ENCODE results near the gene KCNJ11. TPM values are rescaled to one million over a fixed set of nuclear protein-coding genes. Genes with fewer than 3 reads are reported as not detected.
A peak's percentile ranks its signal among the peaks of the same experiment; 100 is the strongest.

KCNJ11 gene
- total RNA-seq, 2 donors from 2014 or later, result 0.32 TPM; not detected in 1

- ATAC-seq (replicated peaks), result peak; percentile 82
- no peaks in the 10 kb centered on the region for H3K36me3 Mint-ChIP-seq (ENCODE audit: low read depth)
- no peaks in the 10 kb centered on the region for H3K9me3 Mint-ChIP-seq
- H3K27me3 Mint-ChIP-seq, result no peaks in the 10 kb centered on the region
- no peaks in the 10 kb centered on the region for H3K4me1 Mint-ChIP-seq
- no peak overlapping the region for H3K27ac Mint-ChIP-seq
- H3K4me3 Mint-ChIP-seq, result peak overlapping the region; percentile 59
Measured at GRCh38 chr11:17389211-17389956, 925 bp upstream of the KCNJ11 start.

- H3K4me3 Mint-ChIP-seq, result peak overlapping the region; percentile 59
- no peaks in the 10 kb centered on the region for H3K9me3 Mint-ChIP-seq
- ATAC-seq (replicated peaks), result no peak
- H3K27ac Mint-ChIP-seq, result no peak overlapping the region
- no peaks in the 10 kb centered on the region for H3K4me1 Mint-ChIP-seq
- H3K27me3 Mint-ChIP-seq, result no peaks in the 10 kb centered on the region
- no peaks in the 10 kb centered on the region for H3K36me3 Mint-ChIP-seq (ENCODE audit: low read depth)
Measured at GRCh38 chr11:17387811-17388210, 648 bp downstream of the KCNJ11 start.

- Mint-ChIP-seq H3K27ac (no peak overlapping the region), H3K4me1 (no peaks in the 10 kb centered on the region), H3K4me3 (peak overlapping the region; percentile 59), H3K36me3 (ENCODE audit: low read depth) (no peaks in the 10 kb centered on the region), H3K9me3 (no peaks in the 10 kb centered on the region), H3K27me3 (no peaks in the 10 kb centered on the region)
- no peak for ATAC-seq (replicated peaks)
Measured at GRCh38 chr11:17387254-17387653, 1.2 kb downstream of the KCNJ11 start.

GRCh38 chr11:17386331-17387084 lies 2.0 kb downstream of the KCNJ11 start:
- Mint-ChIP-seq H3K27ac (no peak overlapping the region), H3K4me1 (no peaks in the 10 kb centered on the region), H3K36me3 (ENCODE audit: low read depth) (no peaks in the 10 kb centered on the region), H3K27me3 (no peaks in the 10 kb centered on the region), H3K4me3 (no peak overlapping the region), H3K9me3 (no peaks in the 10 kb centered on the region)
- ATAC-seq (replicated peaks), result peak; percentile 33

GRCh38 chr11:17385926-17386325 lies 2.5 kb downstream of the KCNJ11 start:
- Mint-ChIP-seq H3K4me1 (no peaks in the 10 kb centered on the region), H3K4me3 (no peak overlapping the region), H3K27ac (no peak overlapping the region), H3K9me3 (no peaks in the 10 kb centered on the region), H3K27me3 (no peaks in the 10 kb centered on the region), H3K36me3 (ENCODE audit: low read depth) (no peaks in the 10 kb centered on the region)
- no peak for ATAC-seq (replicated peaks)

GRCh38 chr11:17385492-17385891 lies 3.0 kb downstream of the KCNJ11 start:
- Mint-ChIP-seq H3K4me3 (no peak overlapping the region), H3K27ac (no peak overlapping the region), H3K27me3 (no peaks in the 10 kb centered on the region), H3K9me3 (no peaks in the 10 kb centered on the region), H3K4me1 (no peaks in the 10 kb centered on the region), H3K36me3 (ENCODE audit: low read depth) (no peaks in the 10 kb centered on the region)
- ATAC-seq (replicated peaks), result no peak

GRCh38 chr11:17384002-17384511 lies 4.4 kb downstream of the KCNJ11 start:
- H3K27ac Mint-ChIP-seq, result no peak overlapping the region

GRCh38 chr11:17383461-17383860 lies 5.0 kb downstream of the KCNJ11 start:
- no peak for ATAC-seq (replicated peaks)
- Mint-ChIP-seq H3K36me3 (ENCODE audit: low read depth) (no peaks in the 10 kb centered on the region), H3K9me3 (no peaks in the 10 kb centered on the region), H3K4me1 (no peaks in the 10 kb centered on the region), H3K27ac (no peak overlapping the region), H3K27me3 (no peaks in the 10 kb centered on the region), H3K4me3 (no peak overlapping the region)

More at GRCh38 chr11:17384002-17384511, 4.4 kb downstream of the KCNJ11 start:
- Mint-ChIP-seq H3K9me3 (no peaks in the 10 kb centered on the region), H3K36me3 (ENCODE audit: low read depth) (no peaks in the 10 kb centered on the region), H3K4me1 (no peaks in the 10 kb centered on the region), H3K27me3 (no peaks in the 10 kb centered on the region), H3K4me3 (no peak overlapping the region)
- peak; percentile 62 for ATAC-seq (replicated peaks)

GRCh38 chr11:17382046-17382728 lies 6.3 kb downstream of the KCNJ11 start:
- no peak for ATAC-seq (replicated peaks)
- Mint-ChIP-seq H3K27ac (no peak overlapping the region), H3K4me3 (no peak overlapping the region), H3K4me1 (no peaks in the 10 kb centered on the region), H3K36me3 (ENCODE audit: low read depth) (no peaks in the 10 kb centered on the region), H3K27me3 (no peaks in the 10 kb centered on the region), H3K9me3 (no peaks in the 10 kb centered on the region)

- Mint-ChIP-seq H3K4me1 (no peaks in the 10 kb centered on the region), H3K27me3 (no peaks in the 10 kb centered on the region), H3K9me3 (no peaks in the 10 kb centered on the region), H3K27ac (no peak overlapping the region), H3K4me3 (no peak overlapping the region), H3K36me3 (ENCODE audit: low read depth) (no peaks in the 10 kb centered on the region)
- no peak for ATAC-seq (replicated peaks)
Measured at GRCh38 chr11:17381156-17381555, 7.3 kb downstream of the KCNJ11 start.

GRCh38 chr11:17379383-17380180 lies 8.9 kb downstream of the KCNJ11 start:
- Mint-ChIP-seq H3K4me1 (no peaks in the 10 kb centered on the region), H3K27ac (no peak overlapping the region)
- ATAC-seq (replicated peaks), result no peak

GRCh38 chr11:17378655-17379054 lies 9.8 kb downstream of the KCNJ11 start:
- Mint-ChIP-seq H3K27ac (no peak overlapping the region), H3K4me1 (no peaks in the 10 kb centered on the region), H3K9me3 (no peaks in the 10 kb centered on the region)

More at GRCh38 chr11:17379383-17380180, 8.9 kb downstream of the KCNJ11 start:
- H3K9me3 Mint-ChIP-seq, result no peaks in the 10 kb centered on the region
- no peaks in the 10 kb centered on the region for H3K36me3 Mint-ChIP-seq (ENCODE audit: low read depth)
- no peak overlapping the region for H3K4me3 Mint-ChIP-seq
- H3K27me3 Mint-ChIP-seq, result no peaks in the 10 kb centered on the region

GRCh38 chr11:17376493-17376892 lies 12.0 kb downstream of the KCNJ11 start:
- H3K27ac Mint-ChIP-seq, result no peak overlapping the region
- no peaks in the 10 kb centered on the region for H3K27me3 Mint-ChIP-seq
- H3K4me1 Mint-ChIP-seq, result no peaks in the 10 kb centered on the region
- peaks cover 13% of the 10 kb centered on the region for H3K36me3 Mint-ChIP-seq (ENCODE audit: low read depth)
- H3K9me3 Mint-ChIP-seq, result peaks cover 11% of the 10 kb centered on the region
- H3K4me3 Mint-ChIP-seq, result no peak overlapping the region
- ATAC-seq (replicated peaks), result no peak

More at GRCh38 chr11:17378655-17379054, 9.8 kb downstream of the KCNJ11 start:
- H3K4me3 Mint-ChIP-seq, result no peak overlapping the region
- no peaks in the 10 kb centered on the region for H3K36me3 Mint-ChIP-seq (ENCODE audit: low read depth)
- no peaks in the 10 kb centered on the region for H3K27me3 Mint-ChIP-seq
- ATAC-seq (replicated peaks), result no peak

GRCh38 chr11:17375547-17375946 lies 12.9 kb downstream of the KCNJ11 start:
- H3K9me3 Mint-ChIP-seq, result peaks cover 18% of the 10 kb centered on the region
- no peaks in the 10 kb centered on the region for H3K27me3 Mint-ChIP-seq
- H3K27ac Mint-ChIP-seq, result no peak overlapping the region
- ATAC-seq (replicated peaks), result no peak
- no peak overlapping the region for H3K4me3 Mint-ChIP-seq
- H3K36me3 Mint-ChIP-seq (ENCODE audit: low read depth), result peaks cover 23% of the 10 kb centered on the region
- H3K4me1 Mint-ChIP-seq, result no peaks in the 10 kb centered on the region
